Camera-type eye (tissue), 1 donor: ENCODE measurements around the gene SH3BP5L. TPM values are rescaled to one million over a fixed set of nuclear protein-coding genes. Genes with fewer than 3 reads are reported as not detected.

Experiments used
- total RNA-seq: library from RNA; depleted of rRNA; stranded (reverse); fragments of >200 nt; gene quantifications from one replicate; pipeline ENCODE4 v1.2.3, GENCODE V29; 2014

SH3BP5L gene
- total RNA-seq: 21.8 TPM

GRCh38 chr1:248825909-248826760 is at the start of gene SH3BP5L:
TSS of gene SH3BP5L (minus strand) at chr1:248825915. CDS start at chr1:248824935, 980 bp downstream.

GRCh38 chr1:248858891-248859889 is 33.5 kb upstream of the SH3BP5L start, which contains the start of gene ZNF692:
TSS of gene ZNF692 (minus strand) at chr1:248859085. CDS start at chr1:248858309, 776 bp downstream.

GRCh38 chr1:248837781-248838356 is 12.2 kb upstream of the SH3BP5L start, which contains the start of gene ZNF672:
TSS of gene ZNF672 (plus strand) at chr1:248838224. CDS start at chr1:248847275, 9,051 bp downstream.

Other genes starting within 250 kb of the SH3BP5L start
- gene OR2T10, start 228.2 kb downstream of the SH3BP5L start, total RNA-seq: not detected
- gene OR2T11, start 190.8 kb downstream of the SH3BP5L start, total RNA-seq: not detected
- gene OR2T35, start 180.6 kb downstream of the SH3BP5L start, total RNA-seq: not detected
- gene OR2T27, start 170.4 kb downstream of the SH3BP5L start, total RNA-seq: not detected
- gene OR14I1, start 123.1 kb downstream of the SH3BP5L start, total RNA-seq: not detected
- gene LYPD8, start 70.2 kb downstream of the SH3BP5L start, total RNA-seq: not detected
- gene ZNF672, start 12.3 kb upstream of the SH3BP5L start, total RNA-seq: 30.7 TPM
- 47.0 TPM for gene ZNF692, start 33.2 kb upstream of the SH3BP5L start, total RNA-seq
- gene PGBD2, start 80.3 kb upstream of the SH3BP5L start, total RNA-seq: 12.4 TPM